GM18867 (cell line): ENCODE measurements around the gene WWC2.
"Not testable (repeated sequence)": the region's sequence is repeated elsewhere in the genome, so short reads cannot be mapped to it uniquely, and the experiment has no call there.

Experiments
- ATAC-seq: cut with Tn5 transposase; IDR thresholded peaks from one replicate; pipeline ENCODE4 v1.9.1; 2021; ENCODE audit warnings: mild to moderate bottlenecking, moderate library complexity; ENCODE audit not compliant: unreplicated experiment

Gene WWC2

DNA sequence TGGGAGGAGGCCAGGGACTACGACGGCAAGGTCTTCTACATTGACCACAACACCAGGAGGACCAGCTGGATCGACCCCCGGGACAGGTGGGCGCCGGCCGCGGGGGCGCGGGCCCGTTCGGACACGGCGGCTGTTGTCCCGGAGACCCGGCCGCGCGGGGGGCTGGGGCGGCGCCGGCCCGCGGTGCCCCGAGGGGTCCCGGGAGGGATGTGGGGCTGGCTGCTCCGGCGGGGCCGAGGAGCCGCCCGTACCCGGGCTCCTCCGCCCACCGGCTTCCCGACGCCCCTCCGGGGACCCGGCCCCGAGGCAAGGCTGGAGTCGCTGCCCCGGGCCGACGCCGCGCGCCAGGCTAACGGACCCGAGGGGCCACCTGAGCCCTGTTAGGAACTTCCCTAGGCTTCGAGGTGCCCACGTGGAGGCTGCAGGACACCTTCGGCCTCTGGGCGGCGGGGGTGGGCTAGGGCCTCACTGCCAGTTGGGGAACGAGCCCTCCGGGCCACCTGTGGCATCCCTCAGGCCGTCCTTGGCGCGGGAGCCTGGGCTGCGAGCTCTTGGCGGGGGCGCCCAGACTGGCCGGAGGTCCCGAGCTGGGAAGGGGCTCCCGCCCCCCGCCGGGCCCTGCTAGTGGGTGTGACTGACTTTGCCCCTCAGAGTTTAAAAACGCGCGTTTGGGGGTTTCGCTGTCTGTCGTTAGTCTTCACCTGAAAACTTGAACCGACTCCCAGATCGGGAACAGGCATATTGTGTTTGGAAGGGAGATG, 660 bp downstream of the WWC2 start:
- no peak for ATAC-seq

DNA sequence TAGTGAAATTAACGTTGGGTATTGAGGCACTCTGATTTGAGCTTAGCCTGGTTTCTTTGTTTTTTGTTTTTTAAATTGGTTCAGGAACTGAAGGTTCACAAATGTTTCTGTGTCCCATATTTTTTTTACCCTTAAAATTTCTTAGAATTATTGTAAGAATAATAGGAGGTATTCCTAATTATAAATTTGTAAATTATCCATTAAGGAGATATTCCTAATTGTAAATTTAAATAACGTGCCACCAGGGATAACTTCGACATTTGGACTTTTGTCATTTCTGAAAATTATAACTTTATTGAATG, 1.2 kb downstream of the WWC2 start:
- no peak for ATAC-seq

DNA sequence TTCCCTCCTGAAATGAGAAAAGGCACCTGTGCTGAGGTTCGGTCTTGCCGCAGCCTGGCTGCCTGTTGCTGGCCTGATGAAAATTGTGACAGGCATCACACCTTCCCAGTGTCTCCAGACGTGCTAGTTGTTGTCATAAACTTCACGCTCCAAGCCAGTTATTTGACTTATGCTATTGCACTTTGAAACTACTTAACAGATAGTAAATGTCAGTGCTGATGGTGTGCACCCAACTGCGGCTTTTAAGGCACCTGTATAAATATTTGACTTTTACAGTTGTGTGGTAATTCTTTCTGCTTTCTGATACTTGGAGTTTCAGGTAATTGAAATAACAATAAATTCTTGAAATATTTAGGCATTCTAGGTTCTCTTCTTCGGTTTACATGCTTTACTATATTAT, 1.8 kb downstream of the WWC2 start:
- ATAC-seq = no peak

DNA sequence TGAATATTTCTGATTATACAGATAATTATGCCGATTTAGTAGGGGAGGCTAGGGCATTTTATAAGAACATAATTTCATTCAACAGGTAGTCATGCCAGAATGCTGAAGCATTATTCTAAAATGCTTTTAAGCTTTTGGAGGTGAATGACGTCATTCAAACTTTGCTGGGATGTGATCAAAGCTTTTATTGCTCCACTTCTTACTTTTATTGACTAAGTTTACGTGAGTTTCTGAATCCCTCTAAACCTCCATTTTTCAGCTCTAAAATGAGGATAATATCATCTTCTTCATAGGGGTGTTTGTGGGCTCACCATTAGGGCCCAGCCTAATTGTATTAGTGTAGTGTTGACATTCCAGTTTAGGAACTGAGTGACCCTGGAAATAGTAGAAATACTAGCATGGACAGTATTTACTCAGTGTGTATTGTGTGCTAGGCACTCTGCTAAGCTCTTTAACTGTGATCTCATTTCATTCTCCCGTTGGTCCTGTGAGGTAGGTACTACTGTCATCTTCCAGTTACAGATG, 3.0 kb downstream of the WWC2 start:
- no peak for ATAC-seq

DNA sequence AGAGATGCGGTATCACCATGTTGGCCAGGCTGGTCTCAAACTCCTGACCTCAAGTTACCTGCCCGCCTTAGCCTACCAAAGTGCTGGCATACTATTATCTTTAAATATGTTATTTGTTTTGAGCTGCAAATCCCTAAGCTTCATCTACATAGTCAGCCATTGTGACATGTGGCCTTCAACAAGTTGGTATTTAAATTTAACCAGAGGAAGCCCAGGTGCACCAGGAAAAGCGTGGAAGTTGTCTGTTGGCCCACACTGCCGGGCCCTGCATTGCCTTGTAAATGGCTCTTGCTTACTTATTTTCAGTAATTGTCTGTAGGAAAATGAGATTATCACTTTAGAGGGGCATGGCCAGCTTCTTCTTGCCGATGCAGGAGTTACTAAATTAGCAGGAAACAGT, 6.0 kb downstream of the WWC2 start:
- no peak for ATAC-seq

DNA sequence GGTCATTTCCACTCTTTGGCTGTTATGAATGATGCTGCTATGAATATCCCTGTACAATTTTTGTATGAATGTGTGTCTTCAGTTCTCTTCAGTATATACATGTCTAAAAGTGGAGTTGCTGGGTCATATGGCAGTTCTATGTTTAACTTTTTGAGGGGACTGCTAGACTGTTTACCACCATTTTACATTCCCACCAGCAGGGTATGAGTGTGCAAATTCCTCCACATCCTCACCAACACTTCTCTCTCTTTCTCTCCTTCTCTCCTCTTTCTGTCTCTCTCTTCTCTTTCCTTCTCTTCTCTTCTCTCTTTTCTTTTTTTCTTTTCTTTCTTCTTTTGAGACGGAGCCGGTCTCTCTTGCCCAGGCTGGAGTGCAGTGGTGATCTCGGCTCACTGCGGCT, 7.8 kb downstream of the WWC2 start:
- ATAC-seq = no peak

DNA sequence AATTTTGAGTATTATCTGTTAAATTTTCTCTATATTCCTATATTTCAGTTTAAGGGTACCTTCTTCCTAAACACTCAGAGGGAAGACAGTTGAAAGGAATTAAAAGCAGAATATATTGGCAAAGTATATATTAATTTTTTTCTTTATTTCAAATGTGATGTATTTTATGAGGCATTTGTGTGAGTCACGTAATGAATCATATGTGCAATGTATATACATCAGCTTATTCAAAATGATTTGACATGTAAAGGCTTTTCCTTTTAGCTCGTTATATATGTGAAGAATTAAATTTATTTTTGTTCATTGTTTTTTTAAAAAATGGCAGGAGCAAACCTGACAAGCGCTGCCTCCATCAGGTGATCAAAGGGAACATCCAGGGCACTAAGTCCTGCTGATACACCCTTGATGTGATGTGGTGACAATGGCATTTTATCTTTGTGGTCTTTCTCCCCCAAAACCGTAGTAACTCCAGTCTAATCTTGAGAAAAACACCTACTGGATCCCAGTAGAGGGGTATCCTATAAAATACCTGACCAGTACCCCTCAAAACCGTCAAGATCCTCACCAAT, 8.9 kb downstream of the WWC2 start:
- no peak for ATAC-seq

DNA sequence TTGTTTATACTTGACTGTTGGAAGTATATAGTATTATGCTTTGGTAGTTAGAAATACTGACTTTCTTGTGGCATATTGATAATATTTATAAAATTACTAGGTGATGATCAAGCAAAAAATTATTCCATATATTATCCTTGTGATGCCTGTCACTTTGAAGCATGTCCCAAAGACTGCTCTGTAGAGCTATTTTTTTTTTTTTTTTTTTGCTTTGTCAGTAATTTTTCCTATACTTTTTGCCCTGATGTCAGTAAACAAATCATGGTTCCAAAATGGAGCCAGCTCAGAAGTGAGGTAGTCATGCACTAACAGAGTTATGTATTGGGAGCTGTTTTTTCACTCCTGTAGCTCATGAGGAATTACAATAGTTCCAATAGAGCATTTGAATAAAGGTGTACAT, 11.2 kb downstream of the WWC2 start:
- ATAC-seq = no peak

DNA sequence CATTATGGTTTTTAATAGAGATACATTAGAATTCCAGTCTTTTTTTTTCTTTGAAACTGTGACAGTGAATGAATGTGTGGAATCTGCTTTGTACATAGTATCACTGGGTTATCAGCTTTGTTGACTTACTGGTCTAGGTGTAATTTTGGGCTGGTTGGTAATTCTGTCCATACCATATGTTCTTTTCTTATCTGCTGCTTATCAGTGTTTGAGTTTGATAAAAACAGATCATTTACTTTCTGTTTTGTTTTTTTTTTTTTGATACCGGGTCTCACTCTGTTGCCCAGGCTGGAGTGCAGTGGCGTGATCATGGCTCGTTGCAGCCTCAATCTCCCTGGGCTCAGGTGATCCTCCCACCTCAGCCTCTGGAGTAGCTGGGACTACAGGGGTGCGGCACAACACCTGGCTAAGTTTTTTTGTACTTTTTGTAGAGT, 12.4 kb downstream of the WWC2 start:
- ATAC-seq = no peak

DNA sequence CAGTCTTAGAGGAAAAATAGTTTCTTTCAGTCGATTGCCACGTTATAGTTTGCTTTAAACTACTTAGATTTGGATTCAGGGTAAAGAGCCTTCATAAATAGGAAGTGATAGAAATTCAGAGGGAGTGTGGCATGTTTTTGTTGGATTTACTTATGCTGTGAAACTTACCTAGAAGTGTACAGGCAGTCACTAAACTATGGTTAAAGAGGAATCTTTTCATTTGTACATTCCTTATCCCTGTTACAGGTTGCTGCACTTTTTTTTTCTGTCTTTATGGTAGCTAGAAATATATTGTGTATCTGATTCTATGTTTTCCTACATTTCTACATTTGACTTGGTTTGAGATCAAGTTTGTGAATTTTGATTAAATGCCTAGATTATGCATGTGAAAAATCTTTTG, 19.1 kb downstream of the WWC2 start:
- ATAC-seq = no peak

DNA sequence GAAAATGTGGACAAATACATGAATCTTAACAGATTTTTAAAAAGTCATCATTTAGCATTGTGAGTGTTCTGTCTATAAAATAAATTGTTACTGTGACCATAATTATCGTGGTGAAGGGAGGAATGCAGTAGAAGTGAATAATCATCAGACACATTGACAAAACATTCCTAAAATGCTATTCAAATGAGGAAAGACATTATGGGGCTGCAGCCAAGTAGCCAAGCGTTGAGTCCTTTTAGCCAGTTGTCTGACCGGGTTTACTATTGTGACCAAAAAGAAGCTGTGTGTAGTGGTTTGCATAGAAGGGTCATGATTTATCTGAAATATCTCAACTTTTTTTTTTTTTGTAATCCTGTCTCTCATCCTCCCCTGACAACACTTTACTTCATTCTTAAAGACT, 19.5 kb downstream of the WWC2 start:
- ATAC-seq = no peak

DNA sequence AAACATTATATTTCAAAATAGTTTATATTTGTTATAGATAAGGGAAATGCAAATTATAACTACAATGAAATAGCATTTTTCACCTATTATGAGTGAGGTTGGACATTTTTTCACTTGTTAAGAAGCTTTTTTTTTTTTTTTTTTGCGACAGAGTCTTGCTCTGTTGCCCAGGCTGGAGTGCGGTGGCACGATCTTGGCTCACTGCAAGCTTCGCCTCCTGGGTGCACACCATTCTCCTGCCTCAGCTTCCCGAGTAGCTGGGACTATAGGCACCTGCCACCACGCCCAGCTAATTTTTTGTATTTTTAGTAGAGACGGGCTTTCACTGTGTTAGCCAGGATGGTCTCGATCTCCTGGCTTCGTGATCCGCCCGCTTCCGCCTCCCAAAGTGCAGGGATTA, 22.6 kb downstream of the WWC2 start:
- not testable (repeated sequence) for ATAC-seq

DNA sequence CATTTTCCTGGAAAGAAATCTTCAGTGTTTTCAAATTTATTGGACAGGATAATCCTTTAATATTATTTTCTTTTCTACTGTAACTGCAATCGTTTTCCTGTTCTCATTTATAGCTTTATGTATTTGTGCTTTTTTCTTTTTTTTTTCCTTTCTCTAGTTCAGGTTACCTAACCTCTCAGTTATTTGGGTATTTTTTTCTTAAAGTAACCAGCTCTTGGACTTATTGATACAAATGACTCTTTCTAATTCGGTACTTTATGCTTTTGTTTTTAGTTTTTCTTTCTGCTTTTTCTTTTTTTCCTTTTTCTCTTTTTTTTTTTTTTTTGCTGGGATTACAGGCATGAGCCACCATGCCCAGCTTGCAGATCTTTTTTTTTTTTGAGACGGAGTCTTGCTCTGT, 25.2 kb downstream of the WWC2 start:
- ATAC-seq = no peak

DNA sequence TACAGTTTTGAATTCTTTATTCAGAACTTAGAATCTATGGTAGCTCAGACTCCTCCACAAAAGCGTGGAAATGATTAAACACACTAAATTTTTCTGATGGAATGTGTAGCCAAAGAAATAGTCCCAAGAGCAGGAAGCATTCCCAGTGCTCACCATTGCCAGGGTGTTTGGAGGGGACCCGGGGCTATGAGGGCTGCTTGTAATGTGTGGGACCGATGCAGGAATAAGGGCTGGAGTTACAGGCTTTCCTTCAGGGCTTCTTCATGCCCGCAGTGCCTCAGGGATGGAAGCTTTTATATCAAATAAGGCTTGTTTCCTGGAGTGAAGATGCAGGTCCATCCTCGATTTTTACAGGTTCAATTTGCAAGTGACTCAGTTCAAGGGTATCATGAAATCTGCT, 25.8 kb downstream of the WWC2 start:
- ATAC-seq = no peak

DNA sequence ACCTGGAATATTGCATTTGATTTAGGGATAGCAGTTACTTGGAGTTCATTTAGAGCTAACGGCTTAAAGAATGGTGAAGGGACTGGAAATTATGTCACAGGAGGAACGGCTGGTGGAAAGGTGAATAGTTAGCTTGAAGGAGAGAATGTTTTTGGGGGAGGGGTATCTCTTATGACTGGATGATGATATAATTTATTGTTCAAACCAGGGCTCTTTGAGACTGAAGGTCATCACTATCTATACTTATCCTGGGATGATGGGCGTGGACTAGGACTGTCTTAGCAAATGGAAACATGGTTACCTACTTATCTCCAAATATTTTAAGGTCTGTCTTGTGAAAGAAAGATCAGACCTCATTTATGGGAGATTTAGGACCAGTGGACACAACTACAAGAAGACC, 30.1 kb downstream of the WWC2 start:
- ATAC-seq = no peak

DNA sequence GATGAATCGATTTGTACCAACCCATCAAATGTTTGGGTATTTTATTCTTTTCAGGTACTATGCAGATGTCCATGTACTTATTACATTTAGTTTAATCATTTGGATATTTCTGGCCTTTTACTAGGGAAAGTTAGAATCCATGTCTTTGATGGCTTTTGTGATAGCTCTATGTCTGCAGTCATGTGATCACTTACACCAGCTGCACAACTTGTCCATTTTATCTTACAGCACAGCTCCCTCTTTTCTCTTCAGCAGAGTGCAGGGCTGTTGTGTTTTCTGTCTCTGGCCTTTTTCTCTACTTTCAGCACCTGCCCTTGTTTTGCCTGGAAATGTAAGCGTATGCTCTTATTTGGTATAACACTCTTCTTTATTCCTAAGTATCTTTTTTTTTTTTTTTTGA, 30.6 kb downstream of the WWC2 start:
- ATAC-seq = no peak

DNA sequence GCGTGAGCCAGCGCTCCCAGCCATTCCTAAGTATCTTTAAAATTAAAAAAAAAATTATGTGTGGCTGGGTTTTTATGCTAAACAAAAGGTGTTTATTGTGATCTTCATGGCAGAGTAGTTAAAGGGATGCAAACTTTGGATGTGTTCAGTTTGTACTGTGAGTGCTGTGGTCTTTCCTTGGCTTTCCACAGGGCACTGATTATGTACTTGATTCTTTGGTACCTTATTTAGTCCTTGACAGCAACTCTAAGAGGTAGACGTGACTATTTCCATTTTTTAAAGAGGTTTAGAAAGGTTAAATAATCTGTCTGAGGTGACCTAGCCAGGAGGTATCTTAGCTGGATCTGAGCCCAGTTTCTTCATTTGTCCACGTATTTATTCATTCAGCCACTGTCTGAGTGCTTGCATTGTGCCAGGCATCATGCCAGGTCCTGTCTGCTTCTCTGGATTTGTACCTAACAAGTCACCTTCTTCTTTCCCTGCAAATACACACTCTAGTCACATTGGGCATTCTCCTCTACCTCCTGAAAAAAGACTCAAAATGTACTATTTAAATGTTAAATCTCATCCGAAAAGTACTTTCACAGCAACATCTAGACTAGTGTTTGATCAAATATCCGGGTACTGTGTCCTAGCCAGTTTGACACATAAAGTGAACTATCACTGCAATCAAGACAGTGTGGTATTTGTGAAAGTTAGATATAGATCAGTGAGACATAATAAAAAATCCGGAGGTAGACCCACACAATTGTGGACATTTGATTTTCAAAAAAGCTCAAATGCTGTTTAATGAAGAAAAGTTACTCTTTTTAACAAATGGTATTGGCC, 31.5 kb downstream of the WWC2 start:
- ATAC-seq = no peak

DNA sequence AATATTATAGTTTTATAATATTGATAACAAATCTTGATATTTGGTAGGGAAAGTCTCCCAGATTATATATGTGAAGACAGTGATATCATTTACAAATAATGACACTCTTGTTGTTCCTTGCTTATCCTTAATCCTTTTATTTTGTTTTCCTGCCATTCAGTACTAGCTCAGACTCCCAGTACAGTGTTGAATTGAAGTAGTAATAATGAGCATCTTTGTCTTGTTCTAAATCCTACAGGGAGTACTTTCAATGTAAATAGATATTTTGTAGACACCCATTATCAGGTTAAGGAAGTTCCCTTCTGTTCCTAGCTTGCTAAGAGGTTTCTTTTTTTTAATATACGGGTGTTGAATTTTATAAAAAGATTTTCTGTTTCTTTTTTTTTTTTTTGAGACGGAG, 33.0 kb downstream of the WWC2 start:
- no peak for ATAC-seq

DNA sequence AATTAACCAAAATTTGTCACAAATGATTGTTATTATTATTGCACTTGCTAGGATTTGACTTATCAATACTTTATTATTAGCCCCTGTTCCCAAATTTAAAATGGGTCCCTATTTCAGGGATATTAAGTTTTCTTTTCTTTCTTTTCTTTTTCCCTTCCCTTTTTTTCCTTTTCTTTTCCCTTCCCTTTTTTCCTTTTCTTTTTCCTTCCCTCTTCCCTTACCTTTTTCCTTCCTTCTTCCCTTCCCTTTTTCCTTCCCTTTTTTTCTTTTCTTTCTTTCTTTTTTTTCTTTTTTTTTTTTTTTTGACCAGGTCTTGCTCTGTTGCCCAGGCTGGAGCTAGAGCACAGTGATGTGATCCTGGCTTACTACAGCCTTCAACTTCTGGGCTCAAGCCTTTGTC, 33.8 kb downstream of the WWC2 start:
- ATAC-seq = no peak

DNA sequence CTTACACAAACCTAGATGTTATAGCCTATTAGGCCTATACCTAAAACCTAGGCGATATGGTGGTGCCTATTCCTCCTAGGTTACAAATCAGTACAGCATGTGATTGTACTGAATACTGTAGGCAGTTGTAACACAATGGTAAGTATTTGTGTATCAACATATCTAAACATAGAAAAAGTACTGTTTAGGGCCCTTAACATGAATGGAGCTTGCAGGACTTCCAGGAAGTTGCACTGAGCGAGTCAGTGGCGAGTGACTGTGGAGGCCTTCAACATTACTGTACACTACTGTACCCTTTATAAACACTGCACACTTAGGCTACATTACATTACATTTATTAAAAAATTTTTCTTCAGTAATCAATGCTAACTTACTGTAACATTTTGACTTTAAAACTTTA, 37.8 kb downstream of the WWC2 start:
- ATAC-seq = no peak

DNA sequence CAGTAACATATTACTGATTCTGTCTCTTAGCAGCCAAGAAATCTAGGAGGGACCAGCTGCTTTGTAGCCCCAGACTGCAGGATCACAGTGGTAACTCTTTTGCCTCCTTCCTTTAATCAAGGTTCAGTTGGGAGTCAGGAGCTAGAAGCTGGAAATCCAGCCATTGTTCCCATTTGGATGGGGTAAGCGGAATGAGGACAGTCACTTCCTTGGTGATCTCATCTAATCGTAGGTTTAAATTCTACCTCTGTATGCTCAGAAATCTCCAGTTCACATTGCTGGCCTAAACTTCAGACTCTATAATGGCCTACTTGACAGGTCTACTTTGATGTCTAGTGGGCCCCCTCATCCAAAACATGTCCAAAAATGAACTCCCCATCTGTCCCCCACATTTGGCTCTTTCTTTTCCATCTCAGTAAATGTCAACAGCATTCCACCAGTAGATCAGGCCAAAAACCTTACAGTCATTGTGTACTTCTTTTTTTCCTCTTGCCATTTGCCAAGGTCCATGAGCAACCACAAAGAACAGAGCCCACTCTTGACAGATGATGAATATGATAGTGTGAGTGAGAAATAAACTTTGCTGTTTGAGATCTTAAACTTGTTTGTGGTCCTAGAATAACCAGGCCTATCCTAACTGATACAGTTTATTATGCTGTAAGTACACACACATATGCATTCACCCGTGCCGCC, 40.1 kb downstream of the WWC2 start:
- ATAC-seq = no peak
